Pulmonary artery endothelial cell (primary cell): Measurements from ENCODE around the gene ARNT2. TPM values are rescaled to one million over a fixed set of nuclear protein-coding genes. Genes with fewer than 3 reads are reported as not detected.
"Not testable (repeated sequence)": the region's sequence is repeated elsewhere in the genome, so short reads cannot be mapped to it uniquely, and the experiment has no call there.

Experiments used
- DNase-seq: peaks from one replicate; pipeline ENCODE4 v3.0.0-alpha.2; 2011; ENCODE audit warnings: low read depth, low spot score
- total RNA-seq: library from RNA; depleted of rRNA; stranded (reverse); fragments of >200 nt; gene quantifications from 2 replicates; pipeline ENCODE4 v1.2.3, GENCODE V29; 2014

The ARNT2 gene
- total RNA-seq, 1 donor from 2014 or later, result 0.13 TPM

- no peak for DNase-seq
Observed at GRCh38 chr15:80645494-80646065, 241.4 kb downstream of the ARNT2 start.

GRCh38 chr15:80647424-80647823 is 243.2 kb downstream of the ARNT2 start:
- not testable (repeated sequence) for DNase-seq

Other genes with a start within 250 kb of the ARNT2 start
- gene CTXND1, start 152.2 kb upstream of the ARNT2 start, total RNA-seq, result not detected in 2 replicates